Muscle of leg (tissue), 11 donors: Measurements from ENCODE around the gene TTC21A. TPM values are rescaled to one million over a fixed set of nuclear protein-coding genes. Genes with fewer than 3 reads are reported as not detected.
A peak's percentile ranks its signal among the peaks of the same experiment; 100 is the strongest.

Experiments
- DNase-seq: peaks from one replicate; pipeline ENCODE4 v3.0.0; 2013
- H3K27ac ChIP-seq: one replicate; pipeline ENCODE4 v1.5.1; 2013; ENCODE audit warnings: mild to moderate bottlenecking, low read length, control low read depth
- H3K27me3 ChIP-seq: one replicate; pipeline ENCODE4 v1.6.1; 2013; ENCODE audit warnings: low read length; ENCODE audit not compliant: control insufficient read depth, insufficient read depth
- H3K36me3 ChIP-seq: one replicate; pipeline ENCODE4 v1.6.1; 2013; ENCODE audit warnings: low read length; ENCODE audit not compliant: control insufficient read depth, insufficient read depth
- H3K4me1 ChIP-seq: one replicate; pipeline ENCODE4 v1.6.1; 2013; ENCODE audit warnings: low read length; ENCODE audit not compliant: control insufficient read depth, insufficient read depth
- H3K4me3 ChIP-seq: one replicate; pipeline ENCODE4 v1.5.1; 2013; ENCODE audit warnings: low read length, control low read depth
- H3K9me3 ChIP-seq: replicated peaks from 2 replicates; pipeline ENCODE4 v1.6.1; 2013; ENCODE audit warnings: low read depth, low read length; ENCODE audit not compliant: control insufficient read depth
- WGBS: methylation state at CpG from one replicate; pipeline ENCODE4 v1.1.5; 2013; ENCODE audit warnings: missing lambda C conversion rate; ENCODE audit not compliant: insufficient coverage; 5-methylcytosine and 5-hydroxymethylcytosine counted together
- polyA plus RNA-seq, 8 donors: library from polyadenylated mRNA; unstranded; fragments of 120-200 nt; gene quantifications; one replicate each; pipeline versions ENCODE4 v1.2.1 to v1.2.3, GENCODE V29; 2013; ENCODE audit warnings: inconsistent platforms in 1 of 8, low replicate concordance in 1 of 8; ENCODE audit not compliant: insufficient read length in 8 of 8, insufficient read depth in 1 of 8
- total RNA-seq: library from RNA; stranded (reverse); fragments of 120-200 nt; gene quantifications from one replicate; pipeline ENCODE4 v1.2.4, GENCODE V29; 2013

Gene TTC21A
- total and polyA plus RNA-seq, 9 donors = 1.6 to 3.9 (median 3.1) TPM

GRCh38 chr3:39176025-39176714 lies 68.7 kb downstream of the TTC21A start:
- no peak overlapping the region for H3K4me3 ChIP-seq
- DNase-seq = peak; percentile 9
- H3K4me1 ChIP-seq = peaks cover 37% of the 10 kb centered on the region
- H3K27ac ChIP-seq = peak overlapping the region; percentile 97
- no peaks in the 10 kb centered on the region for H3K27me3 ChIP-seq
- WGBS = 88% methylated on average over 6 of the region's 6 CpGs
- H3K9me3 ChIP-seq = no peaks in the 10 kb centered on the region
- H3K36me3 ChIP-seq = no peaks in the 10 kb centered on the region

GRCh38 chr3:39177708-39178332 lies 70.3 kb downstream of the TTC21A start:
- Histone ChIP-seq H3K4me1 (peaks cover 41% of the 10 kb centered on the region), H3K27me3 (no peaks in the 10 kb centered on the region), H3K36me3 (no peaks in the 10 kb centered on the region), H3K27ac (peak overlapping the region; percentile 97), H3K4me3 (peak overlapping the region; percentile 56), H3K9me3 (no peaks in the 10 kb centered on the region)
- 3% methylated on average over 8 of the region's 32 CpGs for WGBS
- DNase-seq = peak; percentile 98

- Histone ChIP-seq H3K4me3 (peak overlapping the region; percentile 56), H3K27ac (peak overlapping the region; percentile 97), H3K27me3 (no peaks in the 10 kb centered on the region), H3K4me1 (peaks cover 48% of the 10 kb centered on the region), H3K36me3 (peaks cover 1% of the 10 kb centered on the region), H3K9me3 (no peaks in the 10 kb centered on the region)
- peak; percentile 78 for DNase-seq
- WGBS = 28% methylated on average over 4 of the region's 4 CpGs
Observed at GRCh38 chr3:39178553-39178952, 71.1 kb downstream of the TTC21A start.

GRCh38 chr3:39180183-39180545 lies 72.7 kb downstream of the TTC21A start:
- no peaks in the 10 kb centered on the region for H3K27me3 ChIP-seq
- DNase-seq = peak; percentile 9
- peaks cover 15% of the 10 kb centered on the region for H3K36me3 ChIP-seq
- peaks cover 64% of the 10 kb centered on the region for H3K4me1 ChIP-seq
- WGBS = 45% methylated on average over 3 of the region's 3 CpGs
- peak overlapping the region; percentile 52 for H3K27ac ChIP-seq
- H3K9me3 ChIP-seq = no peaks in the 10 kb centered on the region
- H3K4me3 ChIP-seq = no peak overlapping the region

- Histone ChIP-seq H3K36me3 (peaks cover 19% of the 10 kb centered on the region), H3K27me3 (no peaks in the 10 kb centered on the region), H3K4me3 (peak overlapping the region; percentile 31), H3K27ac (peak overlapping the region; percentile 52), H3K4me1 (peaks cover 67% of the 10 kb centered on the region), H3K9me3 (no peaks in the 10 kb centered on the region)
- DNase-seq = peak; percentile 92
- whole genome bisulfite sequencing = 3% methylated on average over 62 of the region's 64 CpGs
Observed at GRCh38 chr3:39180546-39181346, 73.3 kb downstream of the TTC21A start.

- H3K27ac ChIP-seq = no peak overlapping the region
- H3K27me3 ChIP-seq = no peaks in the 10 kb centered on the region
- no peak overlapping the region for H3K4me3 ChIP-seq
- DNase-seq = peak; percentile 18
- H3K36me3 ChIP-seq = peaks cover 26% of the 10 kb centered on the region
- H3K4me1 ChIP-seq = peaks cover 71% of the 10 kb centered on the region
- WGBS = 67% methylated on average over 1 of the region's 7 CpGs
- H3K9me3 ChIP-seq = no peaks in the 10 kb centered on the region
Observed at GRCh38 chr3:39181408-39182335, 74.2 kb downstream of the TTC21A start.

GRCh38 chr3:39183211-39184080 lies 76.0 kb downstream of the TTC21A start:
- H3K36me3 ChIP-seq = peaks cover 40% of the 10 kb centered on the region
- DNase-seq = peak; percentile 78
- H3K27me3 ChIP-seq = no peaks in the 10 kb centered on the region
- 51% methylated on average over 6 of the region's 12 CpGs for WGBS
- no peaks in the 10 kb centered on the region for H3K9me3 ChIP-seq
- H3K4me3 ChIP-seq = no peak overlapping the region
- H3K4me1 ChIP-seq = peaks cover 66% of the 10 kb centered on the region
- H3K27ac ChIP-seq = peak overlapping the region; percentile 77

- DNase-seq = peak; percentile 12
- Histone ChIP-seq H3K27ac (peak overlapping the region; percentile 77), H3K4me1 (peaks cover 62% of the 10 kb centered on the region), H3K36me3 (peaks cover 47% of the 10 kb centered on the region), H3K9me3 (no peaks in the 10 kb centered on the region), H3K27me3 (no peaks in the 10 kb centered on the region), H3K4me3 (no peak overlapping the region)
- WGBS = 73% methylated on average over 8 of the region's 12 CpGs
Observed at GRCh38 chr3:39184081-39184967, 76.8 kb downstream of the TTC21A start.
